HCT116 (cell line): ENCODE data around the gene RAPGEF6.
"Not testable (repeated sequence)": the region's sequence is repeated elsewhere in the genome, so short reads cannot be mapped to it uniquely, and the experiment has no call there.

ENCODE experiments used
- EGR1 ChIP-seq: IDR thresholded peaks from 2 replicates; pipeline ENCODE4 v1.6.1; 2012; ENCODE audit warnings: low read depth
- EZH2 ChIP-seq: fragments of 200-600 bp; sonication (generic); IDR thresholded peaks from 2 replicates; pipeline ENCODE4 v1.6.1; 2017; ENCODE audit warnings: antibody characterized with exemption, mixed run types
- EZH2phosphoT487 ChIP-seq: fragments of 200-600 bp; IDR thresholded peaks from 2 replicates; pipeline ENCODE4 v1.6.1; 2018; ENCODE audit warnings: antibody characterized with exemption, borderline replicate concordance
- POLR2A ChIP-seq: IDR thresholded peaks from 2 replicates; pipeline ENCODE4 v1.7.0; 2011; ENCODE audit warnings: borderline replicate concordance; ENCODE audit not compliant: insufficient read depth, insufficient read length; ENCODE audit errors: extremely low read depth
- TCF7L2 ChIP-seq: IDR thresholded peaks from 2 replicates; pipeline ENCODE4 v1.7.0; 2011; ENCODE audit warnings: borderline replicate concordance, inconsistent platforms; ENCODE audit not compliant: insufficient read depth, insufficient read length; ENCODE audit errors: extremely low read depth
- YY1 ChIP-seq: IDR thresholded peaks from 2 replicates; pipeline ENCODE4 v1.6.1; 2011; ENCODE audit warnings: low read length, low read depth, moderate library complexity, mild to moderate bottlenecking; ENCODE audit not compliant: insufficient replicate concordance; ENCODE audit errors: extremely low read depth
- ZFX ChIP-seq: fragments of 450-650 bp; IDR thresholded peaks from 2 replicates; pipeline ENCODE4 v1.6.1; 2017
- TF ChIP-seq, protein P1 (sequence below), 3 experiments: fragments of 200-600 bp in 1 of 3; sonication (generic) in 1 of 3; IDR thresholded peaks in 2 of 3; conservative IDR thresholded peaks in 1 of 3; 2 replicates each; pipeline ENCODE4 v1.5.1; 2012 to 2017; ENCODE audit warnings: low read depth in 2 of 3, low read length in 2 of 3, antibody characterized with exemption in 1 of 3, borderline replicate concordance in 1 of 3, control low read depth in 1 of 3, mild to moderate bottlenecking in 1 of 3, mixed read lengths in 1 of 3, mixed run types in 1 of 3, moderate library complexity in 1 of 3; ENCODE audit not compliant: insufficient read depth in 1 of 3
- TF ChIP-seq, protein P2 (sequence below): IDR thresholded peaks from 2 replicates; pipeline ENCODE4 v1.6.1; 2012; ENCODE audit warnings: low read depth
- TF ChIP-seq, protein P3 (sequence below): IDR thresholded peaks from 2 replicates; pipeline ENCODE4 v1.6.1; 2011; ENCODE audit warnings: mild to moderate bottlenecking, low read length, moderate library complexity; ENCODE audit not compliant: insufficient replicate concordance; ENCODE audit errors: extremely low read depth

DNA sequence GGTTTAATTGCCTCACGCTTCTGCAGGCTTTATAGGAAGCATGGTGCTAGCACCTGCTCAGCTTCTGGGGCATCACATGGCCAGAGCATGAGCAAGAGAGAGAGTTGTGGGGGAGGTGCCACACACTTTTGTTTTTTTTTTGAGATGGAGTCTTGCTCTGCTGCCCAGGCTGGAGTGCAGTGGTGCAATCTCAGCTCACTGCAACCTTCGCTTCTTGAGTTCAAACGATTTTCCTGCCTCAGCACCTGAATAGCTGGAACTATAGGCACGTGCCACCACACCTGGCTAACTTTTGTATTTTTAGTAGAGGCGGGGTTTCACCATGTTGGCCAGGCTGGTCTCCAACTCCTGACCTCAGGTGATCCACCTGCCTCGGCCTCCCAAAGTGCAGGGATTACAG, 236.0 kb downstream of the RAPGEF6 start:
- not testable (repeated sequence) for TF ChIP-seq EZH2, POLR2A, EZH2phosphoT487, YY1, EGR1, ZFX, TCF7L2
- TF ChIP-seq, protein P1, sequence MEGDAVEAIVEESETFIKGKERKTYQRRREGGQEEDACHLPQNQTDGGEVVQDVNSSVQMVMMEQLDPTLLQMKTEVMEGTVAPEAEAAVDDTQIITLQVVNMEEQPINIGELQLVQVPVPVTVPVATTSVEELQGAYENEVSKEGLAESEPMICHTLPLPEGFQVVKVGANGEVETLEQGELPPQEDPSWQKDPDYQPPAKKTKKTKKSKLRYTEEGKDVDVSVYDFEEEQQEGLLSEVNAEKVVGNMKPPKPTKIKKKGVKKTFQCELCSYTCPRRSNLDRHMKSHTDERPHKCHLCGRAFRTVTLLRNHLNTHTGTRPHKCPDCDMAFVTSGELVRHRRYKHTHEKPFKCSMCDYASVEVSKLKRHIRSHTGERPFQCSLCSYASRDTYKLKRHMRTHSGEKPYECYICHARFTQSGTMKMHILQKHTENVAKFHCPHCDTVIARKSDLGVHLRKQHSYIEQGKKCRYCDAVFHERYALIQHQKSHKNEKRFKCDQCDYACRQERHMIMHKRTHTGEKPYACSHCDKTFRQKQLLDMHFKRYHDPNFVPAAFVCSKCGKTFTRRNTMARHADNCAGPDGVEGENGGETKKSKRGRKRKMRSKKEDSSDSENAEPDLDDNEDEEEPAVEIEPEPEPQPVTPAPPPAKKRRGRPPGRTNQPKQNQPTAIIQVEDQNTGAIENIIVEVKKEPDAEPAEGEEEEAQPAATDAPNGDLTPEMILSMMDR (IDR thresholded peaks at IDR 0.05 in 2 of 3, conservative IDR thresholded peaks at IDR 0.05 in 1 of 3; ENCODE audit: borderline replicate concordance in 1 of 3, insufficient read depth in 1 of 3, low read depth in 2 of 3, low read length in 2 of 3), result not testable (repeated sequence)
- TF ChIP-seq, protein P2, sequence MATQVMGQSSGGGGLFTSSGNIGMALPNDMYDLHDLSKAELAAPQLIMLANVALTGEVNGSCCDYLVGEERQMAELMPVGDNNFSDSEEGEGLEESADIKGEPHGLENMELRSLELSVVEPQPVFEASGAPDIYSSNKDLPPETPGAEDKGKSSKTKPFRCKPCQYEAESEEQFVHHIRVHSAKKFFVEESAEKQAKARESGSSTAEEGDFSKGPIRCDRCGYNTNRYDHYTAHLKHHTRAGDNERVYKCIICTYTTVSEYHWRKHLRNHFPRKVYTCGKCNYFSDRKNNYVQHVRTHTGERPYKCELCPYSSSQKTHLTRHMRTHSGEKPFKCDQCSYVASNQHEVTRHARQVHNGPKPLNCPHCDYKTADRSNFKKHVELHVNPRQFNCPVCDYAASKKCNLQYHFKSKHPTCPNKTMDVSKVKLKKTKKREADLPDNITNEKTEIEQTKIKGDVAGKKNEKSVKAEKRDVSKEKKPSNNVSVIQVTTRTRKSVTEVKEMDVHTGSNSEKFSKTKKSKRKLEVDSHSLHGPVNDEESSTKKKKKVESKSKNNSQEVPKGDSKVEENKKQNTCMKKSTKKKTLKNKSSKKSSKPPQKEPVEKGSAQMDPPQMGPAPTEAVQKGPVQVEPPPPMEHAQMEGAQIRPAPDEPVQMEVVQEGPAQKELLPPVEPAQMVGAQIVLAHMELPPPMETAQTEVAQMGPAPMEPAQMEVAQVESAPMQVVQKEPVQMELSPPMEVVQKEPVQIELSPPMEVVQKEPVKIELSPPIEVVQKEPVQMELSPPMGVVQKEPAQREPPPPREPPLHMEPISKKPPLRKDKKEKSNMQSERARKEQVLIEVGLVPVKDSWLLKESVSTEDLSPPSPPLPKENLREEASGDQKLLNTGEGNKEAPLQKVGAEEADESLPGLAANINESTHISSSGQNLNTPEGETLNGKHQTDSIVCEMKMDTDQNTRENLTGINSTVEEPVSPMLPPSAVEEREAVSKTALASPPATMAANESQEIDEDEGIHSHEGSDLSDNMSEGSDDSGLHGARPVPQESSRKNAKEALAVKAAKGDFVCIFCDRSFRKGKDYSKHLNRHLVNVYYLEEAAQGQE, result not testable (repeated sequence)
- TF ChIP-seq, protein P3, sequence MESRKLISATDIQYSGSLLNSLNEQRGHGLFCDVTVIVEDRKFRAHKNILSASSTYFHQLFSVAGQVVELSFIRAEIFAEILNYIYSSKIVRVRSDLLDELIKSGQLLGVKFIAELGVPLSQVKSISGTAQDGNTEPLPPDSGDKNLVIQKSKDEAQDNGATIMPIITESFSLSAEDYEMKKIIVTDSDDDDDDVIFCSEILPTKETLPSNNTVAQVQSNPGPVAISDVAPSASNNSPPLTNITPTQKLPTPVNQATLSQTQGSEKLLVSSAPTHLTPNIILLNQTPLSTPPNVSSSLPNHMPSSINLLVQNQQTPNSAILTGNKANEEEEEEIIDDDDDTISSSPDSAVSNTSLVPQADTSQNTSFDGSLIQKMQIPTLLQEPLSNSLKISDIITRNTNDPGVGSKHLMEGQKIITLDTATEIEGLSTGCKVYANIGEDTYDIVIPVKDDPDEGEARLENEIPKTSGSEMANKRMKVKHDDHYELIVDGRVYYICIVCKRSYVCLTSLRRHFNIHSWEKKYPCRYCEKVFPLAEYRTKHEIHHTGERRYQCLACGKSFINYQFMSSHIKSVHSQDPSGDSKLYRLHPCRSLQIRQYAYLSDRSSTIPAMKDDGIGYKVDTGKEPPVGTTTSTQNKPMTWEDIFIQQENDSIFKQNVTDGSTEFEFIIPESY, result not testable (repeated sequence)
